DMS 273 treated with DMSO at 0.1 percent for 48 hours (cell line): Measurements from ENCODE around the gene KCNH6.

Experiments used
- DNase-seq: peaks from one replicate; lab custom pipeline; 2025; lab: John Stamatoyannopoulos, UW

The KCNH6 gene

GRCh38 chr17:63534816-63535455, 11.8 kb downstream of the KCNH6 start:
- no peak for DNase-seq

DNA sequence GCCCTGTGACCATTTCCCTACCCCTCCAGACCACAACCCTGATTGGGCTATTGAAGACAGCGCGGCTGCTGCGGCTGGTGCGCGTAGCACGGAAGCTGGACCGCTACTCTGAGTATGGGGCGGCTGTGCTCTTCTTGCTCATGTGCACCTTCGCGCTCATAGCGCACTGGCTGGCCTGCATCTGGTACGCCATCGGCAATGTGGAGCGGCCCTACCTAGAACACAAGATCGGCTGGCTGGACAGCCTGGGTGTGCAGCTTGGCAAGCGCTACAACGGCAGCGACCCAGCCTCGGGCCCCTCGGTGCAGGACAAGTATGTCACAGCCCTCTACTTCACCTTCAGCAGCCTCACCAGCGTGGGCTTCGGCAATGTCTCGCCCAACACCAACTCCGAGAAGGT, 12.5 kb downstream of the KCNH6 start:
- DNase-seq = no peak

DNA sequence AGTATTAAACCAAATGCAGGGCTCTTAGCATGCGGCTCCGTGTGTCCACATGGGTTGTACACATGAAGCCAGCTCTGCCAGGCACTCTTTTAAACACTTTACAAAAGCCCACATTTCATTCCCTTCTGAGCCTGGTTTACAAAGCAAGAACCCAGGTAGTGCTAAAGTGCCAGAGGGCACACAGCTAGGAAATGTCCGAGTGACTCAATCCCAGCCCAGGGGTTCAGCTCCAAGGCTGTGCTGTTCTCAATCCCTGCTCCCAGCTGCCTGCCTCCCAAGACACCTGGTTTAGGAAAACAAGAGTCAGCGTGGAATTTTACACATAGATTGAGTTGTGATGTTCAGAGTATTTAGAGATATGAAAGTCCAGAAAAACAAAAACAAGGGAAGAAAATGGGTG, 13.8 kb downstream of the KCNH6 start:
- no peak for DNase-seq

DNA sequence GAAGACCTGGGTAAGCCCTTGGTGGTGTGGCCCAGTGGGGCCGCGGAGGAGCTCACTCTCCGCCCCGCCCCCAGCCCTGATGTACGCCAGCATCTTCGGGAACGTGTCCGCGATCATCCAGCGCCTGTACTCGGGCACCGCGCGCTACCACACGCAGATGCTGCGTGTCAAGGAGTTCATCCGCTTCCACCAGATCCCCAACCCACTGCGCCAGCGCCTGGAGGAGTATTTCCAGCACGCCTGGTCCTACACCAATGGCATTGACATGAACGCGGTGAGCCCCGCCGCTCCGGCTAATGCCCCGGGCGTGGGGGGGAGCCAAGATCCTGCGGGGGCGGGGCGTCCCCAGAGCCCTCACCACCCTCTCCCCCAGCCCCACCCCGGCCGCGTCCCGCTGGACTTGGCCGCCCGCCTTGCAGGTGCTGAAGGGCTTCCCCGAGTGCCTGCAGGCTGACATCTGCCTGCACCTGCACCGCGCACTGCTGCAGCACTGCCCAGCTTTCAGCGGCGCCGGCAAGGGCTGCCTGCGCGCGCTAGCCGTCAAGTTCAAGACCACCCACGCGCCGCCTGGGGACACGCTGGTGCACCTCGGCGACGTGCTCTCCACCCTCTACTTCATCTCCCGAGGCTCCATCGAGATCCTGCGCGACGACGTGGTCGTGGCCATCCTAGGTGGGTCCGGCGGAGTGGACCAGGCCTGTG, 15.0 kb downstream of the KCNH6 start:
- DNase-seq = no peak

DNA sequence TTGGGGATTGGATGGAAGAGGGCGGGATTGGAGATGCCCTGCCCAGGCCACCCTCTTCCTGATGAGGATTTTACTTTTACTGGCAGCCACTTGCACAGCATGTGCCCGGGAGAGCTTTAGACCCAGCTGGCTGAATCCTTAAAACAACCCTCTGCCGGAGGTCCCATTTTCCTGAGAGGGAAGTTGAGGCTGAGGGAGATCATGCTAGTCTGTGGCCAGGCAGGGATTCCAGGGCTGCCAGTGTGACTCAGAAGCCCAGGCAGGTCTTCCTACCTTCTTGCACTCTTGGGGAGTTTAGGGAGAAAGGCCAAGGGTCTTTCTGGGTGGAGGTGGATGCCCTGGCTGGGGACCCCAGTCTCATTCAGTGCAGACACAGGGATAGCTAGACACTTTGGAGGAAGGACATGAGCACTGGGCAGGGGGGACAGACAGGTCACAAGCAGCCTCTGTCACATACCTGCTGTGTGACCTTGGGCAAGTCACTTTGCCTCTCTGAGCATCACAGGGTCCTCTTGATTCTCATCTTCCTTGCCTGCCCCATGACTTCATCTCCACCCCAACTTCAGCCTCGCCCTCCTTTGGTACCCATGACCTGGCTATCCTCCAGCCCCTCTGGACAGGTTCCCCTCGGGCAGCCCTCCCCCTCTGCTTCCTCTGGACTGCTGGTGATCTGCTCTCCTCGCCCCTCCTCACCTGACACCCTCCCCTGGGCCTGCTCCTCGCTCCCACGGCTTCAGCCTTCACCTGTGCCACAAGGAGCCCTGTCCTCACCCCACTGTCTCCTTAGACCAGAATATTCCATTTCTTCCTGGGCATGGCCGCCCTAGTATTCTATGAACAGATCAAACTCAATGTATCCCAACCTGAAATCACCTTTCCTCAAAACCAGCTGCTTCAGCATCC, 15.8 kb downstream of the KCNH6 start:
- no peak for DNase-seq

GRCh38 chr17:63540590-63540989, 17.4 kb downstream of the KCNH6 start:
- no peak for DNase-seq

GRCh38 chr17:63542218-63542545, 19.0 kb downstream of the KCNH6 start:
- DNase-seq = no peak

DNA sequence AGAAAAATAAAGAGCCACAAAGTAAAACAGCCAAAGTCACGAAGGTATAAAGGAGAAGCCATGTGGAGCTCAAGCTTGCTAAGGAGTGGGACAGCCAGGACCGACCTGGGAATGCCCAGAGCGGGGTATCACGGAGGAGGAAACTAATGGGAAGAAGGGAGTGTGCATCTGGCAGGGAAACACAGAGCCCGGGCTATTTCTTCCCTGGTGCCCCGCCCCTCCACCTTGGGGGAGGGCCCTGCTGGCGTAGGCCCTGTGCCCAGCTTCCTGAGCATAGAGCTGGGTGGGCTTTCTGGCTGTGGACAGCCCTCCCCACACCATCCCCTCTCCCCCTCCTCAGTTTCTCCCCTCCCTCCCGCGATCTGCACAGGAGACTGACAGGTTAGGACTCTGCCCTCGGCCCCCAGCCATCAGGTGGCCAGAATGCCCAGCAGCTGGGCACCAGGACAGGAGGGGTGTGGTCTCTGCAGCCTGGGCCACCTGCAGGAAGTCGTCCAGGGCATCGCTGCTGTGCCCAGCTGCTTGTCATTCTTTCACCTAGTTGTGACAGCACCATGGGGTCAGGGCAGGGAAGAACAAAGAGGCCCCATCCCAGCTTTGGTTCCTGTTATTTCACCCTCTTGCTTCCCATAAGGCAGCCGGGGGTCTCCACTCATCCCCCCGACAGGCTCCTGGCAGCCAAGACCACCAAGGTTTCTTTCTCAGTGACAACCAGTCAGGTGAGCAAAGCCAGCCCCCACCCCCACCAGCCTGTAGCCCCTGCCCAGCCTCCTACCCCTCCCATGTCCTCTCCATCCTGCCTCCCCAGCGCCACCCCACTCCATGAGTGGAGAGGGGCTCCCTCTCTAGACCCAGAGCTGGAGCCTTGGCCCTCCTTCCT, 20.0 kb downstream of the KCNH6 start:
- DNase-seq = no peak

GRCh38 chr17:63543822-63544420, 20.8 kb downstream of the KCNH6 start:
- no peak for DNase-seq

GRCh38 chr17:63544467-63545301, 21.5 kb downstream of the KCNH6 start:
- no peak for DNase-seq

- no peak for DNase-seq
Measured at GRCh38 chr17:63546308-63547082, 23.3 kb downstream of the KCNH6 start.

DNA sequence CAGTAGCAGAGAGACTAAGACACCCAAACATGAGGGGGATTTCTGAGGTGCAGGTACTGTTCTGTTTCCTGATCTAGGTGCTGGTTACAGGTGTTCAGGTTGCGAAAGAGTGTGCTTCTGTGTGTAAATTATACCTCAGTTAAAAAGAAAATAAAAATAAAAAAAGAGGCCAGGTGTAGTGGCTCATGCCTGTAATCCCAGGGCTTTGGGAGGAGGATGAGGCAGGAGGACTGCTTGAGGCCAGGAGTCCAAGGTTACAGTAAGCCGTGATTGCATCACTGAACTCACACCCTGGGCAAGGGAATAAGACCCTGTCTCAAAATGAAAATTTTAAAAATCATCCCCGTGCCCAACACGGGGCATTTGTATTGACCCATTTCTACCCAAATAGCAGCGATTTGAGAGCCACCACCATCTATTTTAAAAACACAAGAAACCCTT, 23.9 kb downstream of the KCNH6 start:
- DNase-seq = no peak

- no peak for DNase-seq
Measured at GRCh38 chr17:63549289-63549945, 26.3 kb downstream of the KCNH6 start.

- peak; percentile 99 for DNase-seq
Measured at GRCh38 chr17:63549946-63550816, 27.0 kb downstream of the KCNH6 start, which contains the start of gene DCAF7. TSS of gene DCAF7 (plus strand) at chr17:63550477. CDS start at chr17:63550678, 201 bp downstream.

DNA sequence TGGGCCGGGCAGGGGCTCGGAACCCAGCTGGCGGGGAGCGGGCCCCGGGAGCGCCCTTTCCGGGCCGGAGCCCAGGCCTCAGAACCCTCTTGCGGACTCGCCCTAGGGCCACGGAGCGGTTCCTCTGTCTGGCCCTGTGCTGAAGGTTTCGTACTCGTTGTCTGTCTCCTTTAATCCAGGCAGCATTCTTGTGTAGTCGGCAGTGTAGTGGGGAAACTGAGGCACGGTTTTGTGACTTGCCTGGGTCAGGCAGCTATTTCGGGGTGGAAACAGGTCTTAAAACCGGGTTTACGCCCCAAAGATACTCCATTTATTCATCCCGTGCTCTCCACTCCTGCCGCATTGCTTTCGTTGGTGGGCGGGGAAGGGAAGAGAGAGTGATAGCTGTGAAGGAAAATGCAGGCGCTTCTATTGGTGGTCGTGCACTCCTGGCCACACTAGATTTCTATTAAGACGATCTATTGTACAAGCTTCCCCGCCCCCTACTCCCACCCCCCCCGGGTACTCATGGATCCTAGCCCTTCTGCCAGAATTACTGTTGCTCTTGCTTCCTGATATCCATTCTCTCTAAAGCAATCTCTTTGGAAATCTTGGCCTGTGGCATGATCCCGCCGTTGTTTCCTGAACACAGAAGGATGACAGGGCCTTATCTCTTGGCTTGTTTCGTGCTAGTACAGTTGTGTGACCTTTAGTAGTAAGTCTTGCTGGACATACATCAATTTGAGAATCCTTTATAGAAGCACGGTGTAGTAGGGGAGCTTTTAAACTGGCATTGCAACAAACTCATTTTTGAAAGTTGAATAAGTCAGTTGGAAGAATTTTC, 27.9 kb downstream of the KCNH6 start:
- DNase-seq = peak; percentile 13

GRCh38 chr17:63552211-63552610, 29.1 kb downstream of the KCNH6 start:
- DNase-seq = no peak

- DNase-seq = no peak
Measured at GRCh38 chr17:63555500-63556156, 32.5 kb downstream of the KCNH6 start.
